ENCODE results near the gene TREM1. TPM values are rescaled to one million over a fixed set of nuclear protein-coding genes. Genes with fewer than 3 reads are reported as not detected.

TREM1 gene
- total and polyA plus RNA-seq, 4 experiments from 2014 or later = not detected

GRCh38 chr6:41272591-41273240 is 13.8 kb downstream of the TREM1 start:
- intact Hi-C loops (cut with micrococcal nuclease) = no loop called here
- H3K4me1 ChIP-seq (ENCODE audit: insufficient read depth, low read length) = no peaks in the 10 kb centered on the region
- H3K27me3 ChIP-seq (ENCODE audit: insufficient read depth, low read length) = no peaks in the 10 kb centered on the region
- Mint-ChIP-seq H3K9me3 (no peaks in the 10 kb centered on the region), H3K4me1 (peaks cover 0 to 4% (median 3%) of the 10 kb centered on the region in 4 donors), H3K4me3 (no peak overlapping the region), H3K36me3 (no peaks in the 10 kb centered on the region), H3K27ac (no peak overlapping the region), H3K27me3 (peaks cover 0 to 4% of the 10 kb centered on the region in 2 donors)
- no peaks in the 10 kb centered on the region for H3K9me3 ChIP-seq (ENCODE audit: control insufficient read depth in 1 of 2, low read length in 2 of 2)
- ChIA-PET CTCF (ENCODE audit: partially characterized antibody) (no interaction called here), POLR2A (ENCODE audit: partially characterized antibody) (no interaction called here)
- DNase-seq = no peak
- no peak overlapping the region for H3K27ac ChIP-seq (ENCODE audit: low read depth, low read length)
- no peak overlapping the region for H3K4me3 ChIP-seq (ENCODE audit: low read length in 2 of 2)
- no peaks in the 10 kb centered on the region for H3K36me3 ChIP-seq (ENCODE audit: insufficient read depth, low read length)

GRCh38 chr6:41271901-41272395 is 14.5 kb downstream of the TREM1 start:
- Mint-ChIP-seq H3K9me3 (no peaks in the 10 kb centered on the region), H3K36me3 (no peaks in the 10 kb centered on the region), H3K27ac (peak overlapping the region in 2 of 7 donors; percentile 26 to 61), H3K27me3 (peaks cover 0 to 4% of the 10 kb centered on the region in 2 donors), H3K4me3 (no peak overlapping the region), H3K4me1 (peaks cover 0 to 4% (median 3%) of the 10 kb centered on the region in 4 donors)
- CTCF ChIA-PET (ENCODE audit: partially characterized antibody) = no interaction called here
- Histone ChIP-seq H3K27me3 (ENCODE audit: insufficient read depth, low read length) (no peaks in the 10 kb centered on the region), H3K27ac (ENCODE audit: low read depth, low read length) (no peak overlapping the region), H3K4me1 (ENCODE audit: insufficient read depth, low read length) (no peaks in the 10 kb centered on the region), H3K36me3 (ENCODE audit: insufficient read depth, low read length) (no peaks in the 10 kb centered on the region), H3K9me3 (ENCODE audit: control insufficient read depth in 1 of 2, low read length in 2 of 2) (no peaks in the 10 kb centered on the region), H3K4me3 (ENCODE audit: low read length in 2 of 2) (no peak overlapping the region)
- DNase-seq = no peak
- POLR2A ChIA-PET (ENCODE audit: partially characterized antibody) = no interaction called here
- intact Hi-C loops (cut with micrococcal nuclease) = no loop called here

DNA sequence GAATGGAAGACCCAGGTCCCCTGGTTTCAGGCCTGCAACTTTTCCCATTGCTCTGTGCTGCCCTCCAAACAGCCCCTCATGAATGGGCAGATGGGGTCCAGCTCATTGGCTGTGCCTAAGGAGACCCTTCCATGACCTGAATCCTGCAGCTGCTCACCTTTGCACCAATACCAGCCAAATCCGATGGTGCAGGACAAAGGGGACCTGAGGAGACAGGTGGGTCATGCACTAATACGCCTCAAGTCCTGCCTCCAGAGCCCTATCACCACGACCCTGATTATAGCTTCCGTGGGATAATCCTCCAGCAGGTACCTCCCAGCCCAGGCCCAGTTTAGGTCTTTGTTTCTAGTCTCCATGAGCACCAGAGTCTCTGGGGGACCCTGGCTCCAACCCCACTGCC is 16.8 kb downstream of the TREM1 start:
- H3K27me3 Mint-ChIP-seq = no peaks in the 10 kb centered on the region
- H3K9me3 Mint-ChIP-seq = peaks cover 0 to 2% (median 0%) of the 10 kb centered on the region in 8 donors
- H3K4me3 Mint-ChIP-seq = no peak overlapping the region
- no peaks in the 10 kb centered on the region for H3K4me1 ChIP-seq (ENCODE audit: insufficient read depth, low read length)
- ChIA-PET CTCF (ENCODE audit: partially characterized antibody) (interaction anchor here (1.1 kb wide), 1 partner anchor 51 kb away, joined by 3 read pairs; no protein-coding TSS in a partner anchor), POLR2A (ENCODE audit: partially characterized antibody) (no interaction called here)
- no peaks in the 10 kb centered on the region for H3K9me3 ChIP-seq (ENCODE audit: control insufficient read depth in 1 of 2, low read length in 2 of 2)
- no peak for DNase-seq
- no peak overlapping the region for H3K27ac Mint-ChIP-seq
- no peak overlapping the region for H3K4me3 ChIP-seq (ENCODE audit: low read length in 2 of 2)
- intact Hi-C loops (cut with micrococcal nuclease) = no loop called here
- no peaks in the 10 kb centered on the region for H3K36me3 ChIP-seq (ENCODE audit: insufficient read depth, low read length)
- no peak overlapping the region for H3K27ac ChIP-seq (ENCODE audit: low read depth, low read length)
- H3K36me3 Mint-ChIP-seq = no peaks in the 10 kb centered on the region
- H3K4me1 Mint-ChIP-seq = peaks cover 0 to 4% (median 3%) of the 10 kb centered on the region in 4 donors
- H3K27me3 ChIP-seq (ENCODE audit: insufficient read depth, low read length) = no peaks in the 10 kb centered on the region

GRCh38 chr6:41269166-41269565 is 17.3 kb downstream of the TREM1 start:
- Histone ChIP-seq H3K4me3 (ENCODE audit: low read length in 2 of 2) (no peak overlapping the region), H3K27me3 (ENCODE audit: insufficient read depth, low read length) (no peaks in the 10 kb centered on the region), H3K9me3 (ENCODE audit: control insufficient read depth in 1 of 2, low read length in 2 of 2) (no peaks in the 10 kb centered on the region), H3K4me1 (ENCODE audit: insufficient read depth, low read length) (no peaks in the 10 kb centered on the region), H3K36me3 (ENCODE audit: insufficient read depth, low read length) (no peaks in the 10 kb centered on the region), H3K27ac (ENCODE audit: low read depth, low read length) (no peak overlapping the region)
- intact Hi-C loops (cut with micrococcal nuclease) = no loop called here
- DNase-seq = no peak
- Mint-ChIP-seq H3K27ac (no peak overlapping the region), H3K9me3 (peaks cover 0 to 2% (median 0%) of the 10 kb centered on the region in 8 donors), H3K4me3 (no peak overlapping the region), H3K4me1 (peaks cover 0 to 4% (median 3%) of the 10 kb centered on the region in 4 donors), H3K27me3 (no peaks in the 10 kb centered on the region), H3K36me3 (no peaks in the 10 kb centered on the region)
- CTCF ChIA-PET (ENCODE audit: partially characterized antibody) = interaction anchor here (1.1 kb wide), 1 partner anchor 52 kb away, joined by 3 read pairs; no protein-coding TSS in a partner anchor
- POLR2A ChIA-PET (ENCODE audit: partially characterized antibody) = no interaction called here

GRCh38 chr6:41268478-41268877 is 18.0 kb downstream of the TREM1 start:
- intact Hi-C loops (cut with micrococcal nuclease) = no loop called here
- peaks cover 0 to 6% (median 4%) of the 10 kb centered on the region in 8 donors for H3K9me3 Mint-ChIP-seq
- CTCF ChIA-PET (ENCODE audit: partially characterized antibody) = interaction anchor here (1.1 kb wide), 1 partner anchor 52 kb away, joined by 3 read pairs; no protein-coding TSS in a partner anchor

GRCh38 chr6:41266541-41266940 is 19.9 kb downstream of the TREM1 start:
- CTCF ChIA-PET (ENCODE audit: partially characterized antibody) = no interaction called here
- H3K9me3 ChIP-seq (ENCODE audit: control insufficient read depth in 1 of 2, low read length in 2 of 2) = no peaks in the 10 kb centered on the region
- no peaks in the 10 kb centered on the region for H3K36me3 ChIP-seq (ENCODE audit: insufficient read depth, low read length)
- Mint-ChIP-seq H3K36me3 (peaks cover 2 to 4% of the 10 kb centered on the region in 2 donors), H3K27me3 (peaks cover 0 to 2% of the 10 kb centered on the region in 2 donors), H3K9me3 (peaks cover 2 to 24% (median 20%) of the 10 kb centered on the region in 8 donors), H3K27ac (no peak overlapping the region), H3K4me1 (no peaks in the 10 kb centered on the region), H3K4me3 (no peak overlapping the region)
- no peak for DNase-seq
- H3K4me3 ChIP-seq (ENCODE audit: low read length in 2 of 2) = no peak overlapping the region
- H3K27ac ChIP-seq (ENCODE audit: low read depth, low read length) = no peak overlapping the region
- no peaks in the 10 kb centered on the region for H3K4me1 ChIP-seq (ENCODE audit: insufficient read depth, low read length)
- POLR2A ChIA-PET (ENCODE audit: partially characterized antibody) = no interaction called here
- intact Hi-C loops (cut with micrococcal nuclease) = no loop called here
- no peaks in the 10 kb centered on the region for H3K27me3 ChIP-seq (ENCODE audit: insufficient read depth, low read length)

More at GRCh38 chr6:41268478-41268877, 18.0 kb downstream of the TREM1 start:
- no peaks in the 10 kb centered on the region for H3K9me3 ChIP-seq (ENCODE audit: control insufficient read depth in 1 of 2, low read length in 2 of 2)
- H3K4me3 Mint-ChIP-seq = no peak overlapping the region
- DNase-seq = no peak
- H3K27ac Mint-ChIP-seq = no peak overlapping the region
- H3K27me3 ChIP-seq (ENCODE audit: insufficient read depth, low read length) = no peaks in the 10 kb centered on the region
- H3K4me1 ChIP-seq (ENCODE audit: insufficient read depth, low read length) = no peaks in the 10 kb centered on the region
- H3K36me3 ChIP-seq (ENCODE audit: insufficient read depth, low read length) = no peaks in the 10 kb centered on the region
- H3K27ac ChIP-seq (ENCODE audit: low read depth, low read length) = no peak overlapping the region
- H3K27me3 Mint-ChIP-seq = no peaks in the 10 kb centered on the region
- H3K36me3 Mint-ChIP-seq = no peaks in the 10 kb centered on the region
- POLR2A ChIA-PET (ENCODE audit: partially characterized antibody) = no interaction called here
- peaks cover 0 to 4% (median 3%) of the 10 kb centered on the region in 4 donors for H3K4me1 Mint-ChIP-seq
- no peak overlapping the region for H3K4me3 ChIP-seq (ENCODE audit: low read length in 2 of 2)

- peaks cover 2% of the 10 kb centered on the region in 2 donors for H3K27me3 Mint-ChIP-seq
- POLR2A ChIA-PET (ENCODE audit: partially characterized antibody) = no interaction called here
- CTCF ChIA-PET (ENCODE audit: partially characterized antibody) = no interaction called here
- Histone ChIP-seq H3K27me3 (ENCODE audit: insufficient read depth, low read length) (no peaks in the 10 kb centered on the region), H3K27ac (ENCODE audit: low read depth, low read length) (no peak overlapping the region), H3K36me3 (ENCODE audit: insufficient read depth, low read length) (no peaks in the 10 kb centered on the region), H3K4me1 (ENCODE audit: insufficient read depth, low read length) (no peaks in the 10 kb centered on the region), H3K9me3 (ENCODE audit: control insufficient read depth in 1 of 2, low read length in 2 of 2) (peaks cover 0 to 7% of the 10 kb centered on the region in 2 donors), H3K4me3 (ENCODE audit: low read length in 2 of 2) (no peak overlapping the region)
- intact Hi-C loops (cut with micrococcal nuclease) = no loop called here
- no peak overlapping the region for H3K27ac Mint-ChIP-seq
- H3K4me3 Mint-ChIP-seq = no peak overlapping the region
- DNase-seq = no peak
- peaks cover 5 to 7% of the 10 kb centered on the region in 2 donors for H3K36me3 Mint-ChIP-seq
- no peaks in the 10 kb centered on the region for H3K4me1 Mint-ChIP-seq
- peaks cover 2 to 55% (median 39%) of the 10 kb centered on the region in 8 donors for H3K9me3 Mint-ChIP-seq
These were observed 23.2 kb downstream of the TREM1 start for GRCh38 chr6:41263267-41263666.

Data from CD4-positive, alpha-beta memory T cell (primary cell).